A549 (cell line): Measurements from ENCODE around the gene TEX13D. TPM values are rescaled to one million over a fixed set of nuclear protein-coding genes. Genes with fewer than 3 reads are reported as not detected.

Experiments
- ATAC-seq, 2 experiments: fragments of 200-7000 bp in 1 of 2; fragments of >200 bp in 1 of 2; cut with Nextera tagmentation in 1 of 2; cut with Tn5 transposase in 1 of 2; 3 replicates each; pipeline versions ENCODE4 v1.8.0 to v1.9.1; 2018 to 2020; ENCODE audit warnings: mild to moderate bottlenecking in 1 of 2, moderate library complexity in 1 of 2
- CTCF ChIA-PET: fragments of 300-600 bp; sonication (Branson Sonifier 250); formaldehyde crosslinking; extraction: SDS; loops from one replicate; lab custom pipeline; 2021; ENCODE audit warnings: antibody characterized with exemption, inconsistent platforms; lab: Yijun Ruan, JAX
- POLR2A ChIA-PET: fragments of 350-600 bp; formaldehyde crosslinking; extraction: SDS; loops from one replicate; lab custom pipeline; 2021; ENCODE audit warnings: antibody characterized with exemption, inconsistent platforms; lab: Yijun Ruan, JAX
- DNase-seq, 2 experiments: peaks; one replicate each; pipeline versions ENCODE4 v3.0.0 to v3.0.0-alpha.2; 2011 to 2016; ENCODE audit warnings: low read depth in 1 of 2, low spot score in 1 of 2
- FAIRE-seq: peaks from 2 replicates; lab custom pipeline; 2011; peaks lifted over from hg19 to GRCh38; lab: Jason Lieb, UNC
- H3K27ac ChIP-seq, 2 experiments: fragments of >200 bp; sonication (Bioruptor Twin); formaldehyde crosslinking; 3 replicates each; pipeline ENCODE4 v1.5.1; 2016 to 2017
- H3K4me1 ChIP-seq: fragments of >200 bp; sonication (Bioruptor Twin); formaldehyde crosslinking; 3 replicates; pipeline ENCODE4 v1.6.1; 2016
- H3K4me2 ChIP-seq: fragments of >200 bp; sonication (Bioruptor Twin); formaldehyde crosslinking; 3 replicates; pipeline ENCODE4 v1.6.1; 2016
- H3K4me3 ChIP-seq: fragments of >200 bp; sonication (Bioruptor Twin); formaldehyde crosslinking; 3 replicates; pipeline ENCODE4 v1.5.1; 2016
- H3K9me3 ChIP-seq: fragments of >200 bp; sonication (Bioruptor Twin); formaldehyde crosslinking; 3 replicates; pipeline ENCODE4 v1.6.1; 2016
- BHLHE40 ChIP-seq: IDR thresholded peaks from 2 replicates; pipeline ENCODE4 v1.6.1; 2012; ENCODE audit warnings: low read depth, low read length, inconsistent platforms
- CBX8 ChIP-seq: fragments of 200-600 bp; sonication (generic); IDR thresholded peaks from 2 replicates; pipeline ENCODE4 v1.6.1; 2016
- CEBPB ChIP-seq, 2 experiments: fragments of >200 bp in 1 of 2; sonication (Bioruptor Twin) in 1 of 2; formaldehyde crosslinking in 1 of 2; IDR thresholded peaks; 2 replicates each; pipeline ENCODE4 v1.6.1; 2012 to 2016
- EHF ChIP-seq: fragments of 250-450 bp; sonication (Bioruptor Pico); IDR thresholded peaks from 2 replicates; pipeline ENCODE4 v1.5.0; 2020; ENCODE audit warnings: mild to moderate bottlenecking
- EHMT2 ChIP-seq: fragments of 200-600 bp; sonication (generic); IDR thresholded peaks from 2 replicates; pipeline ENCODE4 v1.6.1; 2016; ENCODE audit warnings: antibody characterized with exemption, low read depth, mild to moderate bottlenecking, moderate library complexity
- ELK1 ChIP-seq: fragments of 150-350 bp; IDR thresholded peaks from 2 replicates; pipeline ENCODE4 v1.6.1; 2014; ENCODE audit warnings: low read depth, mild to moderate bottlenecking, low read length
- EP300 ChIP-seq, 2 experiments: fragments of >200 bp; sonication (Bioruptor Twin); formaldehyde crosslinking; IDR thresholded peaks; 2 replicates in 1 of 2; 3 replicates in 1 of 2; pipeline ENCODE4 v1.6.1; 2016 to 2017
- FOSB ChIP-seq: fragments of 250-450 bp; sonication (Bioruptor Pico); IDR thresholded peaks from 2 replicates; pipeline ENCODE4 v1.5.0; 2020; ENCODE audit warnings: mild to moderate bottlenecking, moderate library complexity
- GATA3 ChIP-seq: IDR thresholded peaks from 2 replicates; pipeline ENCODE4 v1.6.1; 2012; ENCODE audit warnings: borderline replicate concordance
- HOXA7 ChIP-seq: fragments of 250-450 bp; sonication (Bioruptor Pico); IDR thresholded peaks from 2 replicates; pipeline ENCODE4 v1.5.0; 2020; ENCODE audit warnings: mild to moderate bottlenecking, moderate library complexity
- HOXB5 ChIP-seq: fragments of 250-450 bp; sonication (Bioruptor Pico); IDR thresholded peaks from 2 replicates; pipeline ENCODE4 v1.5.0; 2020; ENCODE audit warnings: mild to moderate bottlenecking, moderate library complexity
- KDM1A ChIP-seq: fragments of 200-600 bp; sonication (generic); IDR thresholded peaks from 2 replicates; pipeline ENCODE4 v1.6.1; 2016; ENCODE audit warnings: low read depth, mild to moderate bottlenecking
- KDM5A ChIP-seq: fragments of 200-600 bp; sonication (generic); IDR thresholded peaks from 2 replicates; pipeline ENCODE4 v1.6.1; 2016; ENCODE audit warnings: antibody characterized with exemption, mild to moderate bottlenecking
- MAFK ChIP-seq: fragments of 450-650 bp; IDR thresholded peaks from 2 replicates; pipeline ENCODE4 v1.6.1; 2014; ENCODE audit not compliant: partially characterized antibody
- MAX ChIP-seq: IDR thresholded peaks from 2 replicates; pipeline ENCODE4 v1.6.1; 2012
- NFE2L2 ChIP-seq: fragments of 150-350 bp; conservative IDR thresholded peaks from 2 replicates; pipeline ENCODE4 v1.6.1; 2014; ENCODE audit warnings: low read length
- NR3C1 ChIP-seq: fragments of >200 bp; sonication (Bioruptor Twin); formaldehyde crosslinking; IDR thresholded peaks from 3 replicates; pipeline ENCODE4 v1.6.1; 2017
- PBX3 ChIP-seq: IDR thresholded peaks from 2 replicates; pipeline ENCODE4 v1.6.1; 2012
- POLR2A ChIP-seq: IDR thresholded peaks from 2 replicates; pipeline ENCODE4 v1.6.1; 2012; ENCODE audit warnings: mild to moderate bottlenecking, low read length
- POLR2AphosphoS2 ChIP-seq: conservative IDR thresholded peaks from 2 replicates; pipeline ENCODE4 v1.6.1; 2012; ENCODE audit warnings: low read length, improper control_type of control experiment, inconsistent platforms
- RARB ChIP-seq: fragments of 250-450 bp; sonication (Bioruptor Pico); IDR thresholded peaks from 2 replicates; pipeline ENCODE4 v1.8.0; 2021; ENCODE audit warnings: mild to moderate bottlenecking, moderate library complexity
- RCOR1 ChIP-seq: fragments of 150-350 bp; IDR thresholded peaks from 2 replicates; pipeline ENCODE4 v1.6.1; 2014; ENCODE audit warnings: antibody characterized with exemption, low read length, low read depth
- REST ChIP-seq: fragments of 200-600 bp; sonication (generic); IDR thresholded peaks from 2 replicates; pipeline ENCODE4 v1.6.1; 2016; ENCODE audit warnings: antibody characterized with exemption, mild to moderate bottlenecking, moderate library complexity
- RFX5 ChIP-seq: fragments of 450-650 bp; IDR thresholded peaks from 2 replicates; pipeline ENCODE4 v1.7.1; 2014; ENCODE audit warnings: antibody characterized with exemption, mild to moderate bottlenecking, moderate library complexity
- SMC3 ChIP-seq: fragments of >200 bp; sonication (Bioruptor Twin); formaldehyde crosslinking; IDR thresholded peaks from 3 replicates; pipeline ENCODE4 v1.6.1; 2018; ENCODE audit warnings: inconsistent platforms
- ZC3H11A ChIP-seq: fragments of 450-650 bp; IDR thresholded peaks from 2 replicates; pipeline ENCODE4 v1.6.1; 2014; ENCODE audit warnings: antibody characterized with exemption, mild to moderate bottlenecking
- ZFP36 ChIP-seq: fragments of 450-650 bp; IDR thresholded peaks from 2 replicates; pipeline ENCODE4 v1.6.1; 2014; ENCODE audit warnings: borderline replicate concordance; ENCODE audit not compliant: partially characterized antibody
- ZSCAN20 ChIP-seq: fragments of 250-450 bp; sonication (Bioruptor Pico); IDR thresholded peaks from 2 replicates; pipeline ENCODE4 v1.8.0; 2022; ENCODE audit warnings: mild to moderate bottlenecking, moderate library complexity
- WGBS: methylation state at CpG from one replicate; pipeline ENCODE4 v1.1.6; 2017; ENCODE audit errors: missing lambda C conversion rate; 5-methylcytosine and 5-hydroxymethylcytosine counted together
- polyA plus RNA-seq, 4 experiments: library from polyadenylated mRNA; depleted of rRNA in 3 of 4; stranded (reverse); fragments of >200 nt; fragmentation: RNase III in 1 of 4; extraction: RNeasy Plus Mini Kit Qiagen cat#74134 plus additional on column Dnase treatment in 1 of 4; gene quantifications; 2 replicates in 3 of 4; 3 replicates in 1 of 4; pipeline ENCODE4 v1.2.3, GENCODE V29; 2011 to 2017

The TEX13D gene
- polyA plus RNA-seq, 2 of the 4 experiments (the other 2 are of a cell fraction), result not detected

GRCh38 chrX:124348885-124349453 lies 16.5 kb downstream of the TEX13D start:
- Histone ChIP-seq H3K27ac (no peak overlapping the region), H3K4me1 (no peaks in the 10 kb centered on the region), H3K9me3 (no peaks in the 10 kb centered on the region), H3K4me3 (no peak overlapping the region), H3K4me2 (no peak overlapping the region)
- ATAC-seq, result no peak
- TF ChIP-seq SMC3 (no peak), ZSCAN20 (no peak), NR3C1 (no peak), FOSB (CRISPR knock-in tag) (no peak), CEBPB (IDR thresholded peaks at IDR 0.05) (no peak), HOXA7 (no peak), KDM5A (no peak), EHF (no peak), ZC3H11A (no peak), REST (no peak), CBX8 (no peak), HOXB5 (CRISPR knock-in tag) (no peak), MAX (no peak), PBX3 (no peak), RFX5 (no peak), KDM1A (no peak), POLR2AphosphoS2 (no peak)
- WGBS, result 89% methylated on average over 6 of the region's 6 CpGs
- peak; percentile 92 for FAIRE-seq
- DNase-seq, result no peak
- POLR2A ChIA-PET, result no interaction called here
- CTCF ChIA-PET, result no interaction called here

- no peak overlapping the region for H3K4me3 ChIP-seq
- no peaks in the 10 kb centered on the region for H3K9me3 ChIP-seq
- ATAC-seq, result no peak
- ChIA-PET POLR2A (no interaction called here), CTCF (no interaction called here)
- FAIRE-seq, result no peak
- TF ChIP-seq NFE2L2 (peak; percentile 40; the same call in 1 of the 2 replicates), BHLHE40 (no peak), MAFK (peak; percentile 90), RFX5 (no peak)
- 38% methylated on average over 2 of the region's 2 CpGs for WGBS
- H3K4me2 ChIP-seq, result no peak overlapping the region
- H3K4me1 ChIP-seq, result no peaks in the 10 kb centered on the region
- no peak for DNase-seq
- H3K27ac ChIP-seq, result no peak overlapping the region
These were observed 22.2 kb downstream of the TEX13D start for GRCh38 chrX:124354648-124355047.

- Histone ChIP-seq H3K4me1 (no peaks in the 10 kb centered on the region), H3K4me2 (no peak overlapping the region), H3K27ac (no peak overlapping the region), H3K9me3 (no peaks in the 10 kb centered on the region), H3K4me3 (no peak overlapping the region)
- ChIA-PET CTCF (no interaction called here), POLR2A (no interaction called here)
- FAIRE-seq (peak; percentile 72), ATAC-seq (no peak), DNase-seq (no peak)
- 18% methylated on average over 3 of the region's 3 CpGs for WGBS
- TF ChIP-seq EP300 (IDR thresholded peaks at IDR 0.05) (no peak), KDM5A (no peak), POLR2A (no peak), MAFK (no peak), ELK1 (no peak), ZFP36 (no peak), RCOR1 (no peak), EHMT2 (no peak), PBX3 (no peak), NR3C1 (no peak), GATA3 (no peak), RARB (CRISPR knock-in tag) (no peak)
These were observed 26.4 kb downstream of the TEX13D start for GRCh38 chrX:124358800-124359383.
